PC-9 (cell line): Measurements from ENCODE around the gene TANGO2.

ENCODE experiments used
- CTCF ChIP-seq: fragments of 200-600 bp; sonication (generic); conservative IDR thresholded peaks from 2 replicates; pipeline ENCODE4 v1.6.1; 2017; ENCODE audit warnings: mixed run types, antibody characterized with exemption, mild to moderate bottlenecking, moderate library complexity
- EZH2 ChIP-seq: fragments of 200-600 bp; sonication (generic); IDR thresholded peaks from 2 replicates; pipeline ENCODE4 v1.8.0; 2017; ENCODE audit warnings: antibody characterized with exemption, low read depth

GRCh38 chr22:19977296-19978243 is 43.3 kb upstream of the TANGO2 start:
- no peak for TF ChIP-seq CTCF
- TF ChIP-seq EZH2, result no peak
